ENCODE results near the gene PLCXD1.

- TF ChIP-seq CTCF (IDR thresholded peaks at IDR 0.05) (no peak), POLR2A (IDR thresholded peaks at IDR 0.05) (no peak)
These were observed 64.1 kb downstream of the PLCXD1 start for GRCh38 chrX:345020-345925.
